ENCODE measurements around the gene AP5Z1.

Gene AP5Z1

DNA sequence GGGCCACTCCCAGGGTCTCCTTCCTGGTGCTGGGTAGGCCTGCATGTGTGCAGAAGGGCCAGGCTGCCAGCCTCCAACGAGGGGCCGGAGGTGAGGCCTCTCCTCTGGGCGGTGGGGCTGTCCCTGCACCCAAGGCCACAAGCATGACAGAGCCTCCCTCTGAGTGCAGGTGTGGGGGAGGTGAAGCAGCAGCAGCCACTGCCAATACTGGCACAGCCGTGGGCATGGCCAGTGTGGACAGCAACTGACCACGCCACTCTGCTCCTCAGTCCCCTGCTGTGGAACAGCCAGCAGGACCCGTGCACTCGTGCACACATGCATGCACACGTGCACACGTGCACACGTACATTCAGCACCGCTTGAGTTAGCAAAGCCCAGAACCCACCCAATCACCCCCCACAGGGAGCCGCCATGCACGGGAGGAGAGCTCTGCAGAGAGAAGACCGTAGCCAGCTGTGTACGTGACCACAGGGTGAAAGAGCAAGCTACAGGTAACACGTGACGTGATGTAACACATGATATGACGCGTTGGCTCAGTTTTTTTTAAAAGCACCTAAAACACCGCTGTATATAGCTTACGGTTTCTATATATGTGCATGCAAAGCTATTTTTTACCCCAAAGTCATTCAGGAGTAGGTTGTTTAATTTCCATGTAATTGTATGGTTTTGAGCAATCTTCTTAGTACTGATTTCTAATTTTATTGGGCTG, 63.4 kb downstream of the AP5Z1 start:
- no peaks in the 10 kb centered on the region for H3K9me3 Mint-ChIP-seq
- H3K4me3 Mint-ChIP-seq, result no peak overlapping the region
- no peaks in the 10 kb centered on the region for H3K36me3 Mint-ChIP-seq (ENCODE audit: low read depth)
- intact Hi-C loops (cut with micrococcal nuclease), result no loop called here
- peaks cover 14% of the 10 kb centered on the region for H3K27me3 Mint-ChIP-seq
- H3K4me1 Mint-ChIP-seq (ENCODE audit: low read depth), result no peaks in the 10 kb centered on the region
- no peak overlapping the region for H3K27ac Mint-ChIP-seq

DNA sequence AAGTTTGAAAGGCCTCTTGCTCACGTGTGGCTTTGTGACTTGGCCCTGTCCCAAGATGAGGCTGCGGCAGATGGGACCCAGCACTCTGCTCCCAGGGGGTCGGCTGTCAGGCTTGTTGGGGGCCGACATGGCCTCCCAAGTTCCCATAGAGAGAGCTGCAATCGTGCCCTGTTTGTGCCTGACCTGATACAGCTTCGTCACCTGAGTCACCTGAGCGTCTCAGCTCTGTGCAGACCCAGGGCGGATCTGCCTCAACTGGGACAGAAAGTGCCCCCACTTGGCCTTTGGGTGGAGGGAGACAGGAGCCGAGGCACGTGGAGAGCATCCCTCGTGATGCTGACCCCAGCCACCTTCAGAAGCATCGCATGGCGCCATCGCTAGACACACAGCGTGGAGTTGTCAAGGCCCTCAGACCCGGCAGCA, 64.7 kb downstream of the AP5Z1 start:
- H3K9me3 Mint-ChIP-seq, result no peaks in the 10 kb centered on the region
- intact Hi-C loops (cut with micrococcal nuclease), result no loop called here
- no peaks in the 10 kb centered on the region for H3K36me3 Mint-ChIP-seq (ENCODE audit: low read depth)

More for the DNA sequence above, 64.7 kb downstream of the AP5Z1 start:
- H3K4me1 Mint-ChIP-seq (ENCODE audit: low read depth), result peaks cover 1% of the 10 kb centered on the region
- H3K27me3 Mint-ChIP-seq, result peaks cover 23% of the 10 kb centered on the region
- H3K27ac Mint-ChIP-seq, result no peak overlapping the region
- H3K4me3 Mint-ChIP-seq, result no peak overlapping the region

Measured in dendritic cell treated with granulocyte-macrophage colony-stimulating factor and Interleukin-4, amounts not matched to agents 40 ng/mL and 50 ng/mL, for 4 days (primary cell).